HG03457 (cell line): ENCODE measurements around the gene CCNG2.

Source experiments
- ATAC-seq: cut with Tn5 transposase; IDR thresholded peaks from one replicate; pipeline ENCODE4 v1.9.1; 2021; ENCODE audit warnings: moderate number of reproducible peaks; ENCODE audit not compliant: unreplicated experiment

The CCNG2 gene

GRCh38 chr4:77199701-77200100 is 42.7 kb downstream of the CCNG2 start:
- no peak for ATAC-seq

- no peak for ATAC-seq
Observed at GRCh38 chr4:77201343-77201742, 44.3 kb downstream of the CCNG2 start.

DNA sequence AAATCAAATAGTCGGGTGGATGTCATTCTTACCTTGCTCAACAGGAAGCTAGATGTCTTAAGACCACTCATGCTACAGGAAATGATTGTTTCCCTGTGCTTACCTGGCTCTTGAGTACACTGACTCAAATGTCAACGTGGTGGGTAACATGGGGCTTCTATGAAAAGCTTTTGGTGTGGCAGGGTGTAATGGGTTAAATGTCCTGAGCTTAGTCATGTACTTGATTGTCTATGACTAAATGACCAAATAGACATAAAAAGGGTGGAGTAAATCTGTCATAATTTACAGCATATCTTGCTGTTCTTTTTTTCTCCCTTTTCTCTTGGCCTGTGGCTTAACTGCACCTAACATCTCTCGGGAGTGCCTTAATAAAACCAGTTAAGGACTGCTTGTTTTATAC is 44.9 kb downstream of the CCNG2 start:
- ATAC-seq: no peak

DNA sequence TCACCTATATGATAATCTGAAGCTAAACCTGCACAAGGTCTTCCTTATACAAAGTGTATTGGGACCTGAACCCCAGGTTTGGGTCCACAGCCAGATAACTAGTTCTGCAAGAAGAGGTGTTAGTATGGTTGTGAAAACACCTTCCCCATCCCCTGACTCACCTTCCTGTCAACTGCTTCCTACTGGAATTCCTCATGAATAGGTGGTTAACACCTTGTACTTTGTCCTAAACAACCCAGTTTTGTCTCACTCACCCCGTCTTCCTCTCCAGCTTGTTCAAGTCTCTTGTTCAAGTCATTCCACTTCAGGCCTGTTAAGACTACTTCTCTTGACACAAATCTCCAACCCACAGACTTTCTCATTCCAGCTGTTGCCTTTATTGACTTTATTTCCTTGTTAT is 45.5 kb downstream of the CCNG2 start:
- no peak for ATAC-seq

DNA sequence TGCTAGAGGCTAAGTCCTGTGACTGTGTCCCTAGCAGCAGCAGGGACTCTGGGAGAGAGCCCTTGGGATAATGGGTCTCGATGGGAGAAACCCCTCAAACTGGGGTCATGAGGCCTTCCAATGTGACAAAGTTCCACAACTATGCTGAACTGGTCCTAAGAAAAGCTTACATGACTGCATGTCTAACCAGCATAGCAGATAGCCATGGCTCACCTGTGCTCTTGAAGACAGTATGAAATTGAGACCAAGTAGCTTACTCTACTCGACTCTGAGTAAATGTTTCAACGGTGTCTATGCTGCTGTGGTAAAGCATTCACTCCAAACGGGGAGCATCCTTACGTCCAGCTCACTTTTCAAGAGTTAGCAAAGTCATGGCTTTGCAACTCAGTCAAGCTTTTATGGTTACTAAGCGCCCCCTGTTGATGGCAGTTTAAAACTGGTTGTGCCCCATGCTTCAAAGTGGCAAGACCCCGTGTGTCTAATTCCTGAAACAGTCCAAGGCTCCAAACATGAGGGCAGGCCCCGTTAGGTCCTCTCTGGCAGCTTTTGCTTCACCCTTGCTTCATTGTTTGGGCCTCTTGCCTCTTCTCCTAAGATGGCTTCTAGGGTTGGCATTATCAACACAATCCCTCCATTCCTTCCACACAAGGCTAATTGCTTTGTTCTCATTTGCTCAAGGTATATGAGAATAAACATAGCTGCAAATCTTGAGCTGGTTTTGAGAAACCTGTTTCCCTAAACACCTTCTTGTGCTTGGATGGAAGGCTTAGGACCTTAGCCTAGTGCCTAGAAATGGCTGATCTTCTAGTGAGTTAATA is 46.6 kb downstream of the CCNG2 start:
- no peak for ATAC-seq

DNA sequence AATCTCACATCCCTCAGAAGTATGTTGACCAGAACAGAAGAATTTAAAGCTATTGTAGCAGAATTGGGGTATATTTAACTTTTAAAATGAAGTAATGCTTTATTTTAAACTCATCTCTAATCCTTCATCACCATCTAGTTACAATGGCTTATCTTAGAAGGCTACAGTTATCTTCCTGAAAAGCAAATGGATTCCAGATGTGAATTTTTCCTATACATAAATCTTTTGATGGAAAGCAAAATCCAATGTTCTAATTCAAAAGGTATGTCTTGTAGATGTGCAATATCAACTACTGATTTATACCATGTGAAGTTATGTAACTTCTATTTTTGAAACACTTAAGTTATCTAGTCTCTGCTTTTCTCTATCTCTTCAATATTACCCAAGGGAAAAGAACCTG is 47.6 kb downstream of the CCNG2 start:
- ATAC-seq: no peak

DNA sequence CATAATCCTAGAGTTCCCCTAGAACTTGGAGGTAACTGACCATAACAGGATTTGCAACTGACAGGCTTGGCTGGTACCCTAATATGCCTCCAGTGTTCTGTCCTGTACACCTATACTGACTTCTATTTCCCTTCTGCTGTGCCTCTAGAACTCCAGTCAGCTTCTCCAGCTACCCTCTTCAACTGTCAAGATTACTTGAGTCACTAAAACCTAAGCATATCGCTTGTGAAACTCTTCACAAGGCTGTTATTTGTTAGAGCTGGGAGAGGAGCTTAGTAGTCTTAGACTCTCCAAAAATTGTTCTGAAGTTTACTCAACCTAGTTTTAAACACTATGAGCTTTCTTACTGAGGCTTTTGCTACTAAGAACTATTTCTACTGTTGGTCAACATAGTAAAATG is 52.0 kb downstream of the CCNG2 start:
- no peak for ATAC-seq

DNA sequence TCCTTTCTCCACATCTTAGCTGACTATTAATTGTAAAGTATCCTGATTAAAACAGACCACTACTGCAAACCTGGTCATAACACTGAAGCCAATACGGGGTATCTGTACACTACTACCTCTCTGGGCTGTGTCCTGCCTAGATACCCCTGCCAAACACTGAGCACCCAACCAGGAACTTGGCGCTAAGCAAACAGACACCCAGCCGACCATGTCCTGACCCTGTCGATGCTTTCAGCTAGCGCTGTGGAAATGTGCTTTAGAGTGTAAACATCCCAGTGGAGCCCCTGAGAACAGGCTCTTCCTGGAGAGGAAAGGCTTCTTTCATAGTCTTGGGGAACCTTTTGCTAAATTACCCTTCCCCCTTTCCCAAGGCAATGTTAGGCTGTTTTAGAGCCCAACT is 52.9 kb downstream of the CCNG2 start:
- no peak for ATAC-seq

DNA sequence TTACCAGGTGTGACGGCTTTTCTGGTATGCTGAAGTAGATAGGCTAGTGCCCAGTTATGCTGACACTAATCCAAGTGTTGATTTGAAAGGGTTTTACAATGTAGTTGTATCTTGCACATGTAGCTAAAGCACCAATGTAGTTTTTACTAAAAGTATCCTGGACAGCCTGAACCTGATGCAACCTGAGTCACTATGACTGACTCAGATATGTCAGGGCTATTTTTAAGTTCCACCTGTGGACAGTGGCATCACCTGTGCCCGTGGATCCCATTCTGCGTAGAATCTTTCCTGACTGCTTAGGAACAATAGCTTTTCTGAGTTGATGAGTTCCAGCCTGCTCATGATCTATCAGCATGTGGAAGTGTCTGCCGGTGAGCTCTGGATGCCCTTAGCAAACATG is 58.1 kb downstream of the CCNG2 start:
- no peak for ATAC-seq

DNA sequence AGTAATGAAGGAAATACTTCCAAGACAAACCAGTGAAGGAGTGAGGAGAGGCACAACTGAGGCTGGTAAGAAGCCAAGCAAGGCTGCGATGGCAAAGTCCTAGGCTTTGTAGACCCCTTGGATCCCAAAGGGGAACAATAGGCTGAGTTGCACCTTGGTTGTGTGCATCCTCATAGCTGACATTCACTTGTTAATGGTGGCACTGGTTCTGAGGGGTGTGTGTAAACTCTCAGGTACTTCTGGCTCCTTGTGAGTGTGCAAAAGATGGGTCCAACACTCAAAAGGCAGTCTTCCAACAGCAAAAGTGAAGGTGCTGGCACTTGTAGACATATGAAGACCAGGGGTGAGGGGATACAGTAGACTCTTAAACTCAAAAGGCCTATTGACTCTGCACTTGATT is 60.5 kb downstream of the CCNG2 start:
- no peak for ATAC-seq

DNA sequence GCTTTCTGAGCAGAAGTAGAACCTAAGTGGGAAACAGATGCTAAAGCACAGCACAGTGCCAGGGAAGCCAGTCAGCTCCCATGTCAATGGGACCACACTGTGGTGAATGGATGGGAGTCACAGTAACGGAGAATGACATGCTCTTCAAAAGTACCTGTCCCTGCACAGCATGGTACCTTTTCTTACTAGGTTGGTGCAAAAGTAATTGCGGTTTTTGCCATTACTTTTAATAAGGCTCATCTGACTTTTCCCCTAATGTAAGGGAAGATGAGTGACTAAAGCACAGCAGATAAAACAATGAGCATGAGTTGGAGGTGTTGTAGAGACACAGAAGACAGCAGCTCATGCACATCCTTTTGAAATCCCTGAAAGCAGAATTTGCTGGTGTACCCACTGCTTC is 62.3 kb downstream of the CCNG2 start:
- no peak for ATAC-seq
